Fibroblast of the aortic adventitia (primary cell): ENCODE measurements around the gene CD48. TPM values are rescaled to one million over a fixed set of nuclear protein-coding genes. Genes with fewer than 3 reads are reported as not detected.

ENCODE experiments used
- DNase-seq: peaks from one replicate; pipeline ENCODE4 v3.0.0-alpha.2; 2010; ENCODE audit warnings: low read depth
- H3K4me3 ChIP-seq: 2 replicates; pipeline ENCODE4 v1.5.1; 2011; ENCODE audit warnings: low read depth, mild to moderate bottlenecking, control low read depth, low read length, moderate library complexity
- CTCF ChIP-seq: IDR thresholded peaks from 2 replicates; pipeline ENCODE4 v1.5.1; 2011; ENCODE audit warnings: mild to moderate bottlenecking, low read length, control low read depth, inconsistent platforms; ENCODE audit not compliant: insufficient read depth
- total RNA-seq: library from RNA; depleted of rRNA; stranded (reverse); fragments of >200 nt; gene quantifications from 2 replicates; pipeline ENCODE4 v1.2.3, GENCODE V29; 2012; ENCODE audit warnings: low replicate concordance

Gene CD48
- total RNA-seq, 1 donor = not detected

- no peak for TF ChIP-seq CTCF
- no peak overlapping the region for H3K4me3 ChIP-seq
- DNase-seq = no peak
Measured at GRCh38 chr1:160747717-160748116, 36.1 kb upstream of the CD48 start.

GRCh38 chr1:160746836-160747500 is 35.3 kb upstream of the CD48 start:
- no peak overlapping the region for H3K4me3 ChIP-seq
- DNase-seq = no peak
- TF ChIP-seq CTCF = no peak

- no peak for TF ChIP-seq CTCF
- DNase-seq = no peak
- H3K4me3 ChIP-seq = no peak overlapping the region
Measured at GRCh38 chr1:160745551-160745950, 33.9 kb upstream of the CD48 start.

- H3K4me3 ChIP-seq = no peak overlapping the region
- TF ChIP-seq CTCF = no peak
- no peak for DNase-seq
Measured at GRCh38 chr1:160744852-160745520, 33.4 kb upstream of the CD48 start.

GRCh38 chr1:160744199-160744851 is 32.7 kb upstream of the CD48 start:
- DNase-seq = no peak
- H3K4me3 ChIP-seq = no peak overlapping the region
- no peak for TF ChIP-seq CTCF

- H3K4me3 ChIP-seq = no peak overlapping the region
- no peak for DNase-seq
- TF ChIP-seq CTCF = no peak
Measured at GRCh38 chr1:160743266-160743665, 31.6 kb upstream of the CD48 start.
